ENCODE results near the gene SOX30. TPM values are rescaled to one million over a fixed set of nuclear protein-coding genes. Genes with fewer than 3 reads are reported as not detected.

SOX30 gene
- total and polyA plus RNA-seq, 2 of the 13 experiments (the other 11 are each of a cell fraction or from before 2014, with no cell fraction given): 0.05 TPM; not detected in 1

DNA sequence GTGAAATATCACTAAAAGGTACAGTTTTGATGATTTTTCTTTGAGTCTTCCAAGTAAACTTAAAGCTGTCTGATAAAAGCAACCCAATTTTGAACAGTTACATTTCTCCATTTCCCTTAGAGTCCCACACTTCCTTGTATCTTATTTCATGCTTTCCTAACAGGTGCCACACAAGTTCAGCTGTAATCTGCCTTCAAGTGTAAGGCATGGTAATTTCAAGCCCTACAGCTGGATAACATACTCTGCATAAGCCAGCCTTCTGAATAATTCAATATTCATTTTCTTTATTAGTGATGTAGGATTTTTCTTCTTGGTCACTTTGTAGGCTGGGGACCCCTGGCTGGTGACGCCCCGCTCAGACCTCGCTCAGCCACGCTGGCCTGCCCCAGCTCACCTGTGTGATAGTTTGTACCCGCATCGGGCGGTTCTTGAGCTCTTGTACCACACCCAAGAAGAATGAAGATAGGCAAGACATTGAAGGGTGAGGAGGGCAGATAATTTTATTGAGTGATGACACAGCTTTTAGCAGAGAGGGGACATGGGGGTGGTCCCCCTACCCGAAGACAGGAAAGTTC lies 34.0 kb downstream of the SOX30 start (continued):
- TF ChIP-seq, protein P1, sequence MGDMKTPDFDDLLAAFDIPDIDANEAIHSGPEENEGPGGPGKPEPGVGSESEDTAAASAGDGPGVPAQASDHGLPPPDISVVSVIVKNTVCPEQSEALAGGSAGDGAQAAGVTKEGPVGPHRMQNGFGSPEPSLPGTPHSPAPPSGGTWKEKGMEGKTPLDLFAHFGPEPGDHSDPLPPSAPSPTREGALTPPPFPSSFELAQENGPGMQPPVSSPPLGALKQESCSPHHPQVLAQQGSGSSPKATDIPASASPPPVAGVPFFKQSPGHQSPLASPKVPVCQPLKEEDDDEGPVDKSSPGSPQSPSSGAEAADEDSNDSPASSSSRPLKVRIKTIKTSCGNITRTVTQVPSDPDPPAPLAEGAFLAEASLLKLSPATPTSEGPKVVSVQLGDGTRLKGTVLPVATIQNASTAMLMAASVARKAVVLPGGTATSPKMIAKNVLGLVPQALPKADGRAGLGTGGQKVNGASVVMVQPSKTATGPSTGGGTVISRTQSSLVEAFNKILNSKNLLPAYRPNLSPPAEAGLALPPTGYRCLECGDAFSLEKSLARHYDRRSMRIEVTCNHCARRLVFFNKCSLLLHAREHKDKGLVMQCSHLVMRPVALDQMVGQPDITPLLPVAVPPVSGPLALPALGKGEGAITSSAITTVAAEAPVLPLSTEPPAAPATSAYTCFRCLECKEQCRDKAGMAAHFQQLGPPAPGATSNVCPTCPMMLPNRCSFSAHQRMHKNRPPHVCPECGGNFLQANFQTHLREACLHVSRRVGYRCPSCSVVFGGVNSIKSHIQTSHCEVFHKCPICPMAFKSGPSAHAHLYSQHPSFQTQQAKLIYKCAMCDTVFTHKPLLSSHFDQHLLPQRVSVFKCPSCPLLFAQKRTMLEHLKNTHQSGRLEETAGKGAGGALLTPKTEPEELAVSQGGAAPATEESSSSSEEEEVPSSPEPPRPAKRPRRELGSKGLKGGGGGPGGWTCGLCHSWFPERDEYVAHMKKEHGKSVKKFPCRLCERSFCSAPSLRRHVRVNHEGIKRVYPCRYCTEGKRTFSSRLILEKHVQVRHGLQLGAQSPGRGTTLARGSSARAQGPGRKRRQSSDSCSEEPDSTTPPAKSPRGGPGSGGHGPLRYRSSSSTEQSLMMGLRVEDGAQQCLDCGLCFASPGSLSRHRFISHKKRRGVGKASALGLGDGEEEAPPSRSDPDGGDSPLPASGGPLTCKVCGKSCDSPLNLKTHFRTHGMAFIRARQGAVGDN (CRISPR knock-in tag; IDR thresholded peaks at IDR 0.05): no peak
- TF ChIP-seq DMTF1 (CRISPR knock-in tag; IDR thresholded peaks at IDR 0.05): no peak
- TF ChIP-seq, protein P2, sequence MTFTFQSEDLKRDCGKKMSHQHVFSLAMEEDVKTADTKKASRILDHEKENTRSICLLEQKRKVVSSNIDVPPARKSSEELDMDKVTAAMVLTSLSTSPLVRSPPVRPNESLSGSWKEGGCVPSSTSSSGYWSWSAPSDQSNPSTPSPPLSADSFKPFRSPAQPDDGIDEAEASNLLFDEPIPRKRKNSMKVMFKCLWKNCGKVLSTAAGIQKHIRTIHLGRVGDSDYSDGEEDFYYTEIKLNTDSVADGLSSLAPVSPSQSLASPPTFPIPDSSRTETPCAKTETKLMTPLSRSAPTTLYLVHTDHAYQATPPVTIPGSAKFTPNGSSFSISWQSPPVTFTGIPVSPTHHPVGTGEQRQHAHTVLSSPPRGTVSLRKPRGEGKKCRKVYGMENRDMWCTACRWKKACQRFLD (CRISPR knock-in tag; IDR thresholded peaks at IDR 0.05; ENCODE audit: borderline replicate concordance): no peak
- no peak for TF ChIP-seq ZNF460 (CRISPR knock-in tag; IDR thresholded peaks at IDR 0.05; ENCODE audit: borderline replicate concordance)
- no peak for TF ChIP-seq ZSCAN30 (CRISPR knock-in tag; IDR thresholded peaks at IDR 0.05)
- no peak for TF ChIP-seq ZNF432 (CRISPR knock-in tag; IDR thresholded peaks at IDR 0.05; ENCODE audit: borderline replicate concordance)

Measured in HepG2 (cell line).